NCI-H146 treated with DMSO at 0.1 percent for 48 hours (cell line): Measurements from ENCODE around the gene PSMD11.
"Not testable (repeated sequence)": the region's sequence is repeated elsewhere in the genome, so short reads cannot be mapped to it uniquely, and the experiment has no call there.

Source experiments
- DNase-seq: peaks from one replicate; lab custom pipeline; 2025; ENCODE audit not compliant: unreplicated experiment; lab: John Stamatoyannopoulos, UW

Gene PSMD11

GRCh38 chr17:32444301-32445073, at the start of gene PSMD11:
Gene PSMD11, plus strand, starts transcription at chr17:32444510. Its CDS starts 14 bp downstream, at chr17:32444524.
- DNase-seq, result peak; percentile 83

DNA sequence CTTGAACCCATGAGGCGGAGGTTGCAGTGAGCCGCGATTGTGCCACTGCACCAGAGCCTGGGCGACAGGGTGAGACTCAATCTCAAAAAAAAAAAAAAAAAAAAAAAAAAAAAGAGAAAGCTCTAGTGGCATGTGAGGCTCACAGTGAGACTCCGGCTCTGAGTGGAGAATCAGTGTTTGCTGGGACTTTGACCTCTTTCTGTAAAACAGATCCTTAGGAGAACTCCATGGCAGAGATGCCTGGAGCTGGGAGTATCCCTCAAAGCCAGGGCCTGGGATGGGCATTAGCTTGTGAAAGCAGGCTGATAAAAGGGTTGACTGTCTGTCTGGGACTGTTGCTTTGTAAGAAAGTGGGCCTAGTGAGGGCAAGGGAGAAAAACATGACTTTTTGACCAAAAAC, 48.0 kb upstream of the PSMD11 start:
- no peak for DNase-seq

DNA sequence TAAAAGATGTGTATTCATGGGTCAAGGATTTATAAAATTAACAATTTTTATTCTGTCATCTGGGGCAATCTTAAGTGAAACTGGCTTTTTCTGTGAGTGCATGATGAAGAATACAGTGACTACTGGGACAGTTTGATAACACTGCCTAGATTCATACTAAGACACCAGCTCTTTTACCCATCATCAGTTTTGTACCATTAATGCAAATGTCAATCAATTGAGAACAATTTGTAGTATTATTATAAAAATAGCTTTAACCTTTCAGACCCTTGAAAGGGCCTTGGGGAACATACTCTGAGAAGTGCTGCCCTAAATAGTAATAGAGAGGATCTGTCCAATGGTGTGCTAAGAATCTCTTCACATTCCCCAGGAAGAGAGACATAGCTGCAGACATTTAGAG, 45.4 kb upstream of the PSMD11 start:
- no peak for DNase-seq

DNA sequence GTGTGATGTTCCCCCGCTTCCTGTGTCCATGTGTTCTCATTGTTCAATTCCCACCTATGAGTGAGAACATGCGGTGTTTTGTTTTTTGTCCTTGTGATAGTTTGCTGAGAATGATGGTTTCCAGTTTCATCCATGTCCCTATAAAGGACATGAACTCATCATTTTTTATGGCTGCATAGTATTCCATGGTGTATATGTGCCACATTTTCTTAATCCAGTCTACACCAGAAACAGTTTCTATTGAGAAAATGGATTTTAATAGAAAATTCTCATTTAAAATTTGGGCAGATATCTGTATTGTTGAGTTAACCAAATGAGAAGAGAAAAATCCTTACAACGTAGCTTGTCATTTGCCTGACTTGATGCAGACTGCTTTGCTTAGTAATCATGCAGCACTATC, 34.2 kb upstream of the PSMD11 start:
- DNase-seq, result not testable (repeated sequence)

- DNase-seq, result no peak
Measured at GRCh38 chr17:32426894-32427293, 17.4 kb upstream of the PSMD11 start.

DNA sequence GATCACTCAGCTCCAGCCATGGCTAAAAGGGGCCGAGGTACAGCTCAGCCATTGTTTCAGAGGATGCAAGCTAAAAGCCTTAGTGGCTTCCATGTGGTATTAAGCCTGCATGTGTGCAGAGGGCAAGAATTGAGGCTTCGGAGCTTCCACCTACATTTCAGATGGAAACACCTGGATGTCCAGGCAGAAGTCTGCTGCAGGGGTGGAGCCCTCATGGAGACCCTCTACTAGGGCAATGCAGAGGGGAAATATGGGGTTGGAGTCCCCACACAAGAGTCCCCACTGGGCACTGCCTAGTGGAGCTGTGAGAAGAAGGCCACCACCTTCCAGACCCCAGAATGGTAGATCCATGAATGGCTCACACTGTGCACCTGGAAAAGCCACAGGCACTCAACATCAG, 14.7 kb upstream of the PSMD11 start:
- DNase-seq, result no peak

DNA sequence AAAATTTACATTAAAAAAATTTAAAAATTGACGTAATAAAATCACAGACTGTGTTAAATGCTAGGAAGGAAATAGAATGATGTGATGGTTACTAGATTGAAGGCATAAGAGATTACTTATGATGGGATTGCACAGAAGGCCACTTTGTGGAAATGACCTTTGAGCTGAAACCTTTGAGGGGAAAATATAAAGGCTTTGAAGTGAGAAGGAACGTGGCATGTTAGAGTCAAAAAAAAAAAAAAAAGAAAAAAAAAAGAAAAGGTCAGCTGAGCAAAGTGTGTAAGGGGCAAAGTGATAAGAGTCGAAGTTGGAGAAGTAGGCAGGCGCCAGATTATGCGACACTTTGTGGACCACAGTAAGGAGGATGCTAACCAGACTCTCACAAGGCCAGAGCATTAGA, 3.6 kb upstream of the PSMD11 start:
- DNase-seq, result no peak

- DNase-seq, result no peak
Measured at GRCh38 chr17:32441886-32442285, 2.4 kb upstream of the PSMD11 start.

DNA sequence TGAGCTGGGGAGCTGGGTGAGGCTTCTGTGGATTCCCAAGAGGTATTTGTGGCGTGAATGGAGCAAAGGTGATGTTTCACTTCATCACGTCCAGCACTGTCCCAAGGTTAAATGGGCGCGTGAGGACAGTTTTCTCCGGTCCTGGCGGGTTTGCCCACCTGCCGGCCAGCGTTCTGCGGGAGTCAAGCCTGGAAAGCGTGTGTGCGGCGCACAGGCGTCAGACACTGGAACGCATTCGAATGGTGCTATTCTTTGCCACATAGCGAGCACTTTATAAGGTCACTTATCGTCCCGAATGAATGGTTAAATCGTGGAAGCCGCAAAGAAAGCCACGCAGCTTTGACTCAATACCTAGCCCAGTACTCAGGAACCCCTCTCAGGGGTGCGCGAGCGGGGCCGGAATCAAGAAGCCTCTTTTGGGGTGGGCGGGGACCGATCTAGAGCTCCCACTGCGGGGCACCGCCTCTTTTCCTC, 446 bp upstream of the PSMD11 start:
- peak; percentile 55 for DNase-seq

DNA sequence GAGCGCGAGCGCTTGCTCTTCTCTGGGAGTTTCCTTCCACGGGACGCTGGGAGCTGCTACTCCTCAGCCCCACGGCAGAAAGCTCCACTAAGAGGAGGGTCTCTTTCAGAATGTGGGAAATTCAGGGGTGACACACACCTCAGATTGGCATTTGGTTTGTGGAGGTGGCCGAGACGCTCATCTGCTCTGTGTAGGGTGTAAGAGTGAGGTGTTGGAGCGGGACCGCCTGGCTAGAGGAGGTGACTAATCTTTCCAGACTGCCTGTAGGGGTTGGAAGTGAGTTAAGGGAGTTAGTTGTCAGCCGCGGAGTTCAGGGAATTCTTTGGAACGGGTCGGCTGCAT, 735 bp downstream of the PSMD11 start:
- no peak for DNase-seq

DNA sequence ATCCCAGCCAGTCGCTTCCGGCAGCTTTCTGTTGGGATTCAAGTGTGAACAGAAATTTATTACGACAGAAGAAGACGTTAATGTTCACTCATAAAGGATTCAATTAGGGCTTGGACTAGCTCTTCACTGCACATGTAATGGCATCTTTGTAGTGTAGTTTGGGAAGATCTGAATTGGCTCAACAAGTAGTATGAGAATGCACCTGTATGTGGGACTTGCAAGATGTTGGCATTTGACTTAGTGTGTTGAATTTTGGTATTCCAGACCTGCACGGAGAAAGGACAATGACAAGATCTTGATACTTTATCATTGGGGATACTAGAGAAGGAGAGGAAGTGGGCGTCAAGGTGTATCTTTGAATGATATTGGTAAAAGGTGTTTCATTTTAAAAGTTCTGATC, 1.2 kb downstream of the PSMD11 start:
- DNase-seq, result no peak

- no peak for DNase-seq
Measured at GRCh38 chr17:32445971-32446370, 1.7 kb downstream of the PSMD11 start.

- no peak for DNase-seq
Measured at GRCh38 chr17:32446949-32447348, 2.6 kb downstream of the PSMD11 start.

- DNase-seq, result no peak
Measured at GRCh38 chr17:32449963-32450362, 5.7 kb downstream of the PSMD11 start.

- DNase-seq, result not testable (repeated sequence)
Measured at GRCh38 chr17:32450379-32450778, 6.1 kb downstream of the PSMD11 start.

DNA sequence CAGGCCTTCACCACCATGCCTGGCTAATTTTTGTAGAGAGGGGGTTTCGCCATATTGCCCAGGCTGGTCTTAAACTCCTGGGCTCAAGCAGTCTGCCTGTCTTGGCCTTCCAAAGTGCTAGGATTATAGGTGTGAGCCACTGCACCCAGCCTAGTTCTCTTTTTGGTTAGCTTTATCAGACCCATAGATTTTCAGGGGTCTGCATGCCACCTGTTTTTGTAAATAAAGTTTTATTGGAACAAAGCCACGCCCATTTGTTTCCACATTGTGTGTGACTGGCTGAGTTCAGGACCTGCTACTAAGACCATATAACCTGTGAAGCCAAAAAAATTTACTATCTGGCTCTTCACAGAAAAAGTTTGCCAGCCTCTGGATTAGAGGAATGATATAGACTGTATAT, 7.6 kb downstream of the PSMD11 start:
- DNase-seq, result no peak

GRCh38 chr17:32452281-32452680, 8.0 kb downstream of the PSMD11 start:
- no peak for DNase-seq

DNA sequence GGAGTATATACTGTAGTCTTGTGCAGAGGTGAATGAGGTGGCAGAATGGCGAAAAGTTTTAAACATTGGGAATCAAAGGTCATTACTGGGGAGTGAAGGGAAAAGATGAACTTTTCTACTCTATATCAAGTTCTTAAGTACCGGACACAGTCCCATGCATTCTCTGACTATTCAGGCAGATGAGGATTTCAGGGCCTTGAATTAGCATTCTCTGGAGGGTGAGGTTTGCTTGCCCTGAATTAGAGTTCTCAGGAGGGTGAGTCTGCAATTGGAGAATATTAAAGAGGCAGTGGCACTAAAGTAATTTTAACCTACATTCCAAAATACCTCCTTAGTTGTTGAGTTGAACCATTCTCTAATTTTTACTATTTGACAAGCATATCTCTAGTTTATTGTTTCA, 9.1 kb downstream of the PSMD11 start:
- DNase-seq, result no peak

- DNase-seq, result no peak
Measured at GRCh38 chr17:32458371-32458770, 14.1 kb downstream of the PSMD11 start.

GRCh38 chr17:32460054-32460453, 15.7 kb downstream of the PSMD11 start:
- no peak for DNase-seq

GRCh38 chr17:32461498-32461852, 17.2 kb downstream of the PSMD11 start:
- DNase-seq, result no peak

GRCh38 chr17:32461853-32462617, 17.7 kb downstream of the PSMD11 start:
- DNase-seq, result peak; percentile 31
